Measurements from ENCODE around the gene HRH4. TPM values are rescaled to one million over a fixed set of nuclear protein-coding genes. Genes with fewer than 3 reads are reported as not detected.

The HRH4 gene
- total and polyA plus RNA-seq, 2 of the 13 experiments (the other 11 are each of a cell fraction or from before 2014, with no cell fraction given), result not detected

GRCh38 chr18:24516261-24516660 is 55.8 kb downstream of the HRH4 start:
- Histone ChIP-seq H3K9me3 (ENCODE audit: low read length) (no peaks in the 10 kb centered on the region), H3K79me2 (ENCODE audit: insufficient read depth, low read length) (no peaks in the 10 kb centered on the region), H3K4me2 (ENCODE audit: low read depth, low read length) (no peak overlapping the region), H4K20me1 (ENCODE audit: insufficient read depth, low read length) (no peaks in the 10 kb centered on the region), H3K9ac (ENCODE audit: insufficient read depth, low read depth, low read length) (no peak overlapping the region), H3K4me1 (ENCODE audit: insufficient read depth, low read length) (no peaks in the 10 kb centered on the region), H3K27me3 (ENCODE audit: control insufficient read depth in 1 of 2, insufficient read depth in 2 of 2, low read length in 2 of 2) (peaks cover 1 to 11% of the 10 kb centered on the region in 2 experiments; a peak in 1 of 5 replicates), H3K27ac (ENCODE audit: extremely low read length, insufficient read depth, low read length) (no peak overlapping the region), H2AFZ (ENCODE audit: low read length) (no peak overlapping the region), H3K36me3 (replicated peaks in 1 of 2; ENCODE audit: control insufficient read depth in 1 of 2, insufficient read depth in 2 of 2, low read length in 2 of 2) (no peaks in the 10 kb centered on the region), H3K4me3 (replicated peaks in 1 of 3; ENCODE audit: insufficient read depth in 1 of 3, low read depth in 2 of 3, low read length in 3 of 3) (no peak overlapping the region)
- FAIRE-seq (no peak), DNase-seq (ENCODE audit: low spot score) (no peak), ATAC-seq (no peak)
- CTCF ChIA-PET (ENCODE audit: low intra/inter-chr PET ratio, low total read pairs), result no interaction called here
- POLR2A ChIA-PET, result no interaction called here
- BruUV-seq (replicated peaks), result no TSS peak
- TF ChIP-seq ZNF12 (CRISPR knock-in tag; IDR thresholded peaks at IDR 0.05), result no peak
- TF ChIP-seq ISX (CRISPR knock-in tag; conservative IDR thresholded peaks at IDR 0.05), result no peak
- TF ChIP-seq E2F2 (CRISPR knock-in tag; IDR thresholded peaks at IDR 0.05; ENCODE audit: borderline replicate concordance), result no peak
- TF ChIP-seq, protein P1, sequence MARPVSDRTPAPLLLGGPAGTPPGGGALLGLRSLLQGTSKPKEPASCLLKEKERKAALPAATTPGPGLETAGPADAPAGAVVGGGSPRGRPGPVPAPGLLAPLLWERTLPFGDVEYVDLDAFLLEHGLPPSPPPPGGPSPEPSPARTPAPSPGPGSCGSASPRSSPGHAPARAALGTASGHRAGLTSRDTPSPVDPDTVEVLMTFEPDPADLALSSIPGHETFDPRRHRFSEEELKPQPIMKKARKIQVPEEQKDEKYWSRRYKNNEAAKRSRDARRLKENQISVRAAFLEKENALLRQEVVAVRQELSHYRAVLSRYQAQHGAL (CRISPR knock-in tag; IDR thresholded peaks at IDR 0.05; ENCODE audit: not compliant biosample characterization), result no peak
- no peak for TF ChIP-seq RELA (CRISPR knock-in tag; IDR thresholded peaks at IDR 0.05)
- TF ChIP-seq ZNF34 (CRISPR knock-in tag; IDR thresholded peaks at IDR 0.05; ENCODE audit: borderline replicate concordance), result no peak
- TF ChIP-seq ATF3 (CRISPR knock-in tag; IDR thresholded peaks at IDR 0.05), result no peak
- TF ChIP-seq, protein P2, sequence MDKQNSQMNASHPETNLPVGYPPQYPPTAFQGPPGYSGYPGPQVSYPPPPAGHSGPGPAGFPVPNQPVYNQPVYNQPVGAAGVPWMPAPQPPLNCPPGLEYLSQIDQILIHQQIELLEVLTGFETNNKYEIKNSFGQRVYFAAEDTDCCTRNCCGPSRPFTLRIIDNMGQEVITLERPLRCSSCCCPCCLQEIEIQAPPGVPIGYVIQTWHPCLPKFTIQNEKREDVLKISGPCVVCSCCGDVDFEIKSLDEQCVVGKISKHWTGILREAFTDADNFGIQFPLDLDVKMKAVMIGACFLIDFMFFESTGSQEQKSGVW (CRISPR knock-in tag; IDR thresholded peaks at IDR 0.05; ENCODE audit: borderline replicate concordance), result no peak
- no peak for TF ChIP-seq MIER3 (CRISPR knock-in tag; IDR thresholded peaks at IDR 0.05; ENCODE audit: borderline replicate concordance)
- no peak for TF ChIP-seq ZNF660 (CRISPR knock-in tag; IDR thresholded peaks at IDR 0.05; ENCODE audit: borderline replicate concordance, low read depth)
- no peak for TF ChIP-seq FOXK2 (IDR thresholded peaks at IDR 0.05)
- no peak for TF ChIP-seq GABPB1 (CRISPR knock-in tag; IDR thresholded peaks at IDR 0.05)
- no peak for TF ChIP-seq ZNF713 (CRISPR knock-in tag; IDR thresholded peaks at IDR 0.05)
- TF ChIP-seq ZNF597 (CRISPR knock-in tag; IDR thresholded peaks at IDR 0.05), result no peak
- intact Hi-C loops (cut with micrococcal nuclease; ENCODE audit: unreplicated experiment) (no loop called here), in situ Hi-C loops (cut with HindIII; ENCODE audit: extremely low pct_ligation_motif_present, low pct_unique_long_range_greater_than_20kb) (no loop called here)
- 3% methylated on average over 3 of the region's 3 CpGs for WGBS (ENCODE audit: low lambda C conversion rate)
